ENCODE data around the gene NCKAP5.

DNA sequence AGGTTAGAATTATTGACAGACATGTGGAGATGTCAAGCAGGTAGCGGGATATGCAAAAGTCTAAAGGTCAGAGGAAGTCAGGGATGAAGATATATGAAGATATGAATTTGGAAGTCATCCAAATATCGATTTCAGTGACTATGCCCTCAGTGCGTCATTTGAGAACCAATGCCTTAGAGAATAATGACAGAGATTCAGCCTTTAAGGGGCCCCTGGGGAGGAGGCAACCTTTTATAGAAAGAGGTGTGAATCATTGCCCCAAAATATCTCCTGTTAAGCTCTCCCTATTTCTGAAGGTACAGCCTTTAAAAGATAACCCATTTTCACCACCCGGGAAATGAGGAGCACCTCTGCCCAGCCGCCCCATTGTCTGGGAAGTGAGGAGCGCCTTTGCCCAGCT is 223.4 kb downstream of the NCKAP5 start:
- TF ChIP-seq EZH2 (IDR thresholded peaks at IDR 0.05; ENCODE audit: borderline replicate concordance, low read depth, low read length, severe bottlenecking) (no peak), CTCF (IDR thresholded peaks at IDR 0.05; ENCODE audit: borderline replicate concordance, extremely low read depth, low read length, poor library complexity, severe bottlenecking) (no peak)

All from DND-41 (cell line).